A673 (cell line): Measurements from ENCODE around the gene CCDC110.

Experiments
- CTCF ChIP-seq: fragments of 300-800, 200-600 bp; sonication (generic); conservative IDR thresholded peaks from 2 replicates; pipeline ENCODE4 v1.5.1; 2017; ENCODE audit warnings: low read depth, mild to moderate bottlenecking, antibody characterized with exemption, low read length, moderate library complexity, mixed read lengths
- EZH2 ChIP-seq: fragments of 200-600 bp; sonication (generic); IDR thresholded peaks from 2 replicates; pipeline ENCODE4 v1.6.1; 2017; ENCODE audit warnings: borderline replicate concordance, low read depth, mild to moderate bottlenecking, mixed read lengths, antibody characterized with exemption, low read length; ENCODE audit not compliant: poor library complexity, severe bottlenecking

GRCh38 chr4:185425647-185426352 is 45.7 kb downstream of the CCDC110 start, which contains the start of gene UFSP2:
- no peak for TF ChIP-seq CTCF
- TF ChIP-seq EZH2, result no peak
